Fibroblast of skin of scalp (primary cell): ENCODE measurements around the gene EIPR1.
"Not testable (repeated sequence)": the region's sequence is repeated elsewhere in the genome, so short reads cannot be mapped to it uniquely, and the experiment has no call there.

Experiments used
- DNase-seq: peaks from one replicate; pipeline ENCODE4 v3.0.0-alpha.2; 2013

Gene EIPR1

GRCh38 chr2:3192281-3192818, 185.3 kb downstream of the EIPR1 start:
- no peak for DNase-seq

DNA sequence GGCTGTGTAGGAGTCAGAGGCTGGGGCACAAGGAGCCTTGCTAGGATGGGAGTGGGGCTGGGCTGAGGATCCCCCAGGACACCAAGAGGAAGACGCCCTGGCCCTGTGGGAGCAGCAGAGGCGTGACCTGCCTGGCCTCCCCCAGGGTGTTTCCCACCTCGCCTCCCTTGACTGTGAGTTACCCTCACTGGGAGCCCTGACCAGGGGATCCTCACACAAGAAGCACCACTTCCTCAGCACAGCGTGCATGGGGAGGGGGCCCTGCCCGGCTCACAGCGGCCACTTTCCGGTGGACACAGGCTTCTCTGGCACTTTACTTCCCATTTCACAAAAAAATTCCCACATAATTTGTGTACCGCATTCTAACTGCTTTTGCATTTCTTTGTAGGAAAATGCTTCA, 187.7 kb downstream of the EIPR1 start:
- no peak for DNase-seq

- no peak for DNase-seq
Observed at GRCh38 chr2:3189076-3189591, 188.5 kb downstream of the EIPR1 start.

- DNase-seq, result no peak
Observed at GRCh38 chr2:3188405-3188946, 189.1 kb downstream of the EIPR1 start.

DNA sequence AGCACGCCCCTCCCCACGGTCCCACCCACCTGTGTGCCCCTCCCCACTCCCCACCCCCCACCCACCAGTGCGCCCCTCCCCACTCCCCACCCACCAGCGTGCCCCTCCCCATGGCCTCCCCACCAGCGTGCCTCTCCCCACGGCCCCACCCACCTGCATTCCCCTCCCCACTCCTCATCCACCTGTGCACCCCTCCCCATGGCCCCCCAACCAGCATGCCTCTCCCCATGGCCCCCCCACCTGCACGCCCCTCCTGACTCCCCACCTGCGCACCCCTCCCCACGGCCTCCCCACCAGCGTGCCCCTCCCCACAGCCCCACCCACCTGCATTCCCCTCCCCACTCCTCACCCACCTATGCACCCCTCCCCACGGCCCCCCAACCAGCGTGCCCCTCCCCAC, 190.2 kb downstream of the EIPR1 start:
- DNase-seq, result no peak

- DNase-seq, result no peak
Observed at GRCh38 chr2:3186766-3187165, 190.9 kb downstream of the EIPR1 start.

GRCh38 chr2:3185910-3186309, 191.7 kb downstream of the EIPR1 start:
- DNase-seq, result no peak

GRCh38 chr2:3185256-3185655, 192.4 kb downstream of the EIPR1 start:
- DNase-seq, result no peak

GRCh38 chr2:3184167-3184566, 193.5 kb downstream of the EIPR1 start:
- no peak for DNase-seq

- no peak for DNase-seq
Observed at GRCh38 chr2:3183766-3184165, 193.9 kb downstream of the EIPR1 start.

DNA sequence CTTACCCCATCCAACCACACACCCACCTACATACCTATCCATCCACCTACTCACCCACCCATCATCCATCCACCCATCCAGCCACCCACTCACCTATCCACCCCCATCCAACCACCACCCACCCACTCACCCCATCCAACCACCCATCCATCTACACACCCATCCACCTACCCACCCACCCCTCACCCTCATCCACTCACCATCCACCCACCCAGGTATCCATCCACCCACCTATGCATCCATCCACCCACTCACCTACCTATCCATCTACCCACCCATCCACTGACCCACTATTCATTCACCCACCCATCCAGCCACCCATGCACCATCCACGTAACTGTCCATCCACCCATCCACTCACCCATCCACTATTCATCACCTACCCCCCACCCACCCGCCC, 194.8 kb downstream of the EIPR1 start:
- DNase-seq, result no peak

DNA sequence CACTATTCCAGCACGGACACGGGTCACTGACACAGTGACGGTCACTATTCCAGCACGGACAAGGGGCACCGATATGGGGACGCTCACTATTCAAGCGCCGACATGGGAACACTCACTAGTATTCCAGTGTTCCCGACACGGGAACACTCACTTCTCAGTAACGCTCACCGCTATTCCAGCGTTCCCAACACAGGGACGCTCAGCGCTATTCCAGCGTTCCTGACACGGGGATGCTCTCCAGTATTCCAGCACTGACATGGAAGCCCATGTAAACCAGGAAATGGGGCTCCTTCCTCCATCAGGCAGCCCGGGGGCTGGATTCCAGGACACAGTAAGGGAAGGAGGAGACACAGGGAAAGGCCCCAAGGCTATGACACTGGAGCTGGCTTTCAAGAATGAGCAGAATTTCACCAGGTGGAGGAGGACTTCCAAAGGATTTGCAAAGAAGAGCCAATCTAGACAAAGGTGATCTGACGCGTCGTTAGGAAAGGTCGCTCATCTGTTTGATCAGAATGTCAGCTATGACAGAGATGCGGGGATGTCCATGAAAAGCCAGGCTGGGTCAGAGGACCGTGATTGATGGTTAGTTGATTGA, 196.1 kb downstream of the EIPR1 start:
- DNase-seq, result no peak

GRCh38 chr2:3180909-3181221, 196.8 kb downstream of the EIPR1 start:
- DNase-seq, result not testable (repeated sequence)

DNA sequence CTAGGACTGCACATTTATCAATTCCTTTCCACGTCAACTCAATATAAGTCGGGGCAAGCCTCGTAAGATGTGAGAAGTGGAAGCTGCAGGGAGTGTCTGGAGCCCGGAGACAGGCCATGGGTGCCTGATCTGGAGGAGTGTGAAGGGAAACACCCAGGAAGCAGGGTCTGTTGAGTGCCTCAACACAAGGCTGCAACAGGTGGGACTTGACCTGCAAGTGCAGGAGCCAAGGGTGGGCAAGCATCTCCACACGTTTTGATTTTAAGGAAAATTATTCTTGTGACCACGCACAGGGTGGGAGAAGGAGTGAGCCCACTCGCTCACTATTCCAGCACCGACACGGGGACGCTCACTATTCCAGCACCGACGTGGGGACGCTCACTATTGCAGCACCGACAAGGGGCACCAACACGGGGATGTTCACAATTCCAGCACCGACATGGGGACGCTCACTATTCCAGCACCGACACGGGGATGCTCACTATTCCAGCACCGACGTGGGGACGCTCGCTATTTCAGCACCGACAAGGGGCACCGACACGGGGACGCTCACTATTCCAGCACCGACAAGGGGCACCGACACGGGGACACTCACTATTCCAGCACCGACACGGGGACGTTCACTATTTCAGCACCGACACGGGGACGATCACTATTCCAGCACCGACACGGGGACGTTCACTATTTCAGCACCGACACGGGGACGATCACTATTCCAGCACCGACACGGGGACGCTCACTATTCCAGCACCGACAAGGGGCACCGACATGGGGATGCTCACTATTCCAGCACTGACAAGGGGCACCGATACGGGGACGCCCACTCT, 197.3 kb downstream of the EIPR1 start:
- no peak for DNase-seq

GRCh38 chr2:3179626-3180025, 198.0 kb downstream of the EIPR1 start:
- no peak for DNase-seq

DNA sequence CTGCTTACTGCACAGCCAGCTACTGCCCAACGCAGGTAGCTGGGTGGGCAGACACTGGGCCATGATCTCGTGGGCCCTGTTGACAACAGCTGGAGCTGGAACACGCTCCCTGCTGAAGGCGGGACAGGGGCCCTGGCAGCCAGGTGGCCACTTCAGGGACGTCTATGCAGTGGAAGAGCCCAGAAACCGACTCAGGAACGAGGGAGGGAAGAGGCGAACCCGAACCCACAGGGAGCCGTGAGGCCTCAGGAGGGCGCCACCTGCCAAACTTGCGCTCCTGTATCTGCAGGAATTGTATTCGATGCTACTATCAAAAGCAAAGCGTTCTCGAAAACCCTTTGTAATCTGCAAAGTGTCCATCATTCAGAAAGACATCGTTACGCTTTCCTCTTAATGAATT, 198.4 kb downstream of the EIPR1 start:
- DNase-seq, result no peak

GRCh38 chr2:3178578-3179031, 199.0 kb downstream of the EIPR1 start:
- DNase-seq, result no peak

GRCh38 chr2:3177891-3178577, 199.6 kb downstream of the EIPR1 start:
- DNase-seq, result no peak

DNA sequence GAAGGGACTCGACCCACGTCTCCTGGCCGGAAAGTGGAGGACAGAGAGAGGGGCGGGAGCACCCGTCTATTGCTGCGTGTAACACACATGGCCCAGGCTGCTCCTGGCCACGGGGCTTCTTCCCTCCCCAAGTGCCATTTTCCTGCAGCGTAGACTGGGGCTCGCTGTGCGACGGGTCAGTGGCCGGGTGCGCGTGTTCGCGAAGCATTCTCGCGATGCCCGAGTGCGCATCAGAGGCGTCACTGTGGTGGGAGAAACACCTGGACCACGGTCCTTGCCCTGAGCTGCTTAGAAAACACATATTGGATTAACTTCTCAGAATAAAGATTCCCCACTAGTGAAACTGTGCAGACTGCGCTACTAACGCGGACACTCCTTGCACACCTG, 200.8 kb downstream of the EIPR1 start:
- no peak for DNase-seq

- DNase-seq, result no peak
Observed at GRCh38 chr2:3176071-3176868, 201.3 kb downstream of the EIPR1 start.

- DNase-seq, result no peak
Observed at GRCh38 chr2:3175568-3175955, 202.1 kb downstream of the EIPR1 start.
